Kidney (tissue), 14 donors: ENCODE data around the gene KRTAP5-4. TPM values are rescaled to one million over a fixed set of nuclear protein-coding genes. Genes with fewer than 3 reads are reported as not detected.

Experiments used
- DNase-seq, 5 donors: peaks; one replicate each; pipeline ENCODE4 v3.0.0-alpha.2; 2013 to 2020
- FAIRE-seq: peaks from 2 replicates; lab custom pipeline; 2012; peaks lifted over from hg19 to GRCh38; lab: Jason Lieb, UNC
- H3K27ac ChIP-seq, 2 donors: one replicate each; pipeline ENCODE4 v1.7.0; 2013; ENCODE audit warnings: low read depth in 2 of 2, low read length in 2 of 2, inconsistent platforms in 1 of 2
- H3K27me3 ChIP-seq: one replicate; pipeline ENCODE4 v1.7.1; 2013; ENCODE audit warnings: low read length, inconsistent platforms; ENCODE audit not compliant: control insufficient read depth, insufficient read depth
- H3K36me3 ChIP-seq, 3 donors: one replicate each; pipeline versions ENCODE4 v1.7.0 to v1.7.1; 2013; ENCODE audit warnings: low read length in 3 of 3, control low read depth in 1 of 3, inconsistent platforms in 1 of 3; ENCODE audit not compliant: insufficient read depth in 3 of 3, control insufficient read depth in 2 of 3
- H3K4me1 ChIP-seq, 3 donors: one replicate each; pipeline versions ENCODE4 v1.7.0 to v1.7.1; 2013; ENCODE audit warnings: low read length in 3 of 3, inconsistent platforms in 1 of 3, low read depth in 1 of 3; ENCODE audit not compliant: control insufficient read depth in 2 of 3, insufficient read depth in 2 of 3
- H3K4me3 ChIP-seq, 3 donors: one replicate each; pipeline versions ENCODE4 v1.7.0 to v1.8.1; 2013; ENCODE audit warnings: low read length in 3 of 3, control low read depth in 1 of 3, inconsistent platforms in 1 of 3
- H3K9ac ChIP-seq, 3 donors: one replicate each; pipeline versions ENCODE4 v1.7.0 to v1.7.1; 2013; ENCODE audit warnings: low read length in 3 of 3, control low read depth in 1 of 3, inconsistent platforms in 1 of 3
- H3K9me3 ChIP-seq, 3 donors: one replicate each; pipeline versions ENCODE4 v1.7.0 to v1.7.1; 2013; ENCODE audit warnings: low read length in 3 of 3, control low read depth in 1 of 3, inconsistent platforms in 1 of 3; ENCODE audit not compliant: control insufficient read depth in 2 of 3, insufficient read depth in 1 of 3
- CTCF ChIP-seq: IDR thresholded peaks from 3 replicates; pipeline ENCODE4 v1.5.1; 2012; ENCODE audit warnings: mild to moderate bottlenecking, moderate library complexity, borderline replicate concordance; ENCODE audit not compliant: insufficient read depth; ENCODE audit errors: extremely low read depth
- intact Hi-C: fragments of 100-400 bp; cut with DNase I; formaldehyde crosslinking; loops from one replicate; pipeline ENCODE4 v1.11.1; 2022
- polyA plus RNA-seq: library from polyadenylated mRNA; stranded (reverse); fragments of 350-450 nt; fragmentation: Illumina TruSeq; extraction: RNeasy Lipid Tissue Mini Kit (QIAGEN cat#74804); gene quantifications from one replicate; pipeline ENCODE4 v1.2.3, GENCODE V29; 2014; ENCODE audit warnings: low read depth, low replicate concordance; ENCODE audit not compliant: insufficient read depth
- total RNA-seq: library from RNA; stranded (reverse); fragmentation: NEBNext Ultra II Directional; extraction: Animal tissue kit (Norgen Biotek cat#: 25700); gene quantifications from one replicate; pipeline ENCODE4 v1.2.1, GENCODE V29; 2021
- donor health status: control.
- donor health status: control.
- donor health status: control.
- donor health status: control.
- donor health status: control.
- donor health status: DM: yes; HTN: yes; CAD: no.
- donor health status: Normal renal cell carcinoma (clear cell type).

The KRTAP5-4 gene
- total and polyA plus RNA-seq, 2 donors from 2014 or later, result not detected

- DNase-seq, result no peak
- Histone ChIP-seq H3K36me3 (no peaks in the 10 kb centered on the region), H3K27me3 (no peaks in the 10 kb centered on the region), H3K9ac (no peak overlapping the region), H3K4me1 (no peaks in the 10 kb centered on the region), H3K4me3 (no peak overlapping the region), H3K27ac (no peak overlapping the region), H3K9me3 (no peaks in the 10 kb centered on the region)
- no peak for FAIRE-seq
- intact Hi-C loops, result no loop called here
- no peak for TF ChIP-seq CTCF
Observed at GRCh38 chr11:1660111-1660867, 38.4 kb upstream of the KRTAP5-4 start.

- FAIRE-seq (no peak), DNase-seq (peak in 1 of 5 donors; percentile 35)
- H3K9me3 ChIP-seq, result no peaks in the 10 kb centered on the region
- intact Hi-C loops, result loop anchor here (10.0 kb wide), 1 partner anchor 495 kb away; no protein-coding TSS in a partner anchor
- H3K9ac ChIP-seq, result no peak overlapping the region
- H3K4me1 ChIP-seq, result peaks cover 0 to 1% (median 0%) of the 10 kb centered on the region in 3 donors
- H3K27me3 ChIP-seq, result no peaks in the 10 kb centered on the region
- TF ChIP-seq CTCF, result no peak
- no peak overlapping the region for H3K27ac ChIP-seq
- no peaks in the 10 kb centered on the region for H3K36me3 ChIP-seq
- H3K4me3 ChIP-seq, result no peak overlapping the region
Observed at GRCh38 chr11:1659506-1659905, 37.6 kb upstream of the KRTAP5-4 start.

GRCh38 chr11:1656670-1657069 is 34.7 kb upstream of the KRTAP5-4 start:
- H3K9ac ChIP-seq, result no peak overlapping the region
- TF ChIP-seq CTCF, result no peak
- no peaks in the 10 kb centered on the region for H3K36me3 ChIP-seq
- FAIRE-seq, result no peak
- H3K9me3 ChIP-seq, result no peaks in the 10 kb centered on the region
- H3K4me3 ChIP-seq, result no peak overlapping the region
- no peak overlapping the region for H3K27ac ChIP-seq
- no peaks in the 10 kb centered on the region for H3K27me3 ChIP-seq
- DNase-seq, result peak in 1 of 5 donors; percentile 29
- intact Hi-C loops, result loop anchor here (10.0 kb wide), 1 partner anchor 498 kb away; no protein-coding TSS in a partner anchor
- peaks cover 0 to 8% (median 0%) of the 10 kb centered on the region in 3 donors for H3K4me1 ChIP-seq
